HG02763 (cell line): Measurements from ENCODE around the gene GCK.

ENCODE experiments used
- ATAC-seq: cut with Tn5 transposase; IDR thresholded peaks from one replicate; pipeline ENCODE4 v1.9.1; 2021; ENCODE audit warnings: mild to moderate bottlenecking, moderate library complexity; ENCODE audit not compliant: unreplicated experiment

The GCK gene

GRCh38 chr7:44097064-44097932 lies 91.9 kb downstream of the GCK start:
- peak; percentile 67 for ATAC-seq

DNA sequence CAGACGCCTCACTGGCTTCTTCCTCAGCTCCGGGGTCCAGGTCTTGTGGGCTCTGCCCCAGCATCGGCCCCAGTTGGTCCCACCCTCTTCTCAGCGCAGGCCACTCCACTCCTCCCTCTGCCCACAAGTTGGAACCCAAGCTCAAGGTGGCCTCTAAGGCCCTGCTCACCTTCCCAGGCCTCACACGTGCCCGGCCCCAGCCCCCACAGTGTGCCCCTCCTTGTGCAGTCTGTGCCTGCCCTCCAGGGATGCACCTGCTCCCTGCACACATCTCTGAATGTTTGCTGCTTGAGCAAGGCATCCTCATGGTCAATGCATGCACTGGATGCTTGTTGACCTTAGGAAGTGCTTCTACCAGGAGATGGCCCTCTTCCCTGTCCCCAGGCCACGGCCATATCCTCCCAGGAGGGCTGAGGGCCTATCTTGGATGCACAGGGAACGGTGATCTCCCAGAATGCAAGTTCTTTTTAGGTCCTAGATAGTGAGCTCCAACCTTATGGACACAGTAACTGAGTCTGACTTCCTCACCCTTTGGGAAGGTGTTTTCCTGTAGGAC lies 92.8 kb downstream of the GCK start:
- no peak for ATAC-seq

GRCh38 chr7:44095781-44096180 lies 93.5 kb downstream of the GCK start:
- ATAC-seq = no peak

DNA sequence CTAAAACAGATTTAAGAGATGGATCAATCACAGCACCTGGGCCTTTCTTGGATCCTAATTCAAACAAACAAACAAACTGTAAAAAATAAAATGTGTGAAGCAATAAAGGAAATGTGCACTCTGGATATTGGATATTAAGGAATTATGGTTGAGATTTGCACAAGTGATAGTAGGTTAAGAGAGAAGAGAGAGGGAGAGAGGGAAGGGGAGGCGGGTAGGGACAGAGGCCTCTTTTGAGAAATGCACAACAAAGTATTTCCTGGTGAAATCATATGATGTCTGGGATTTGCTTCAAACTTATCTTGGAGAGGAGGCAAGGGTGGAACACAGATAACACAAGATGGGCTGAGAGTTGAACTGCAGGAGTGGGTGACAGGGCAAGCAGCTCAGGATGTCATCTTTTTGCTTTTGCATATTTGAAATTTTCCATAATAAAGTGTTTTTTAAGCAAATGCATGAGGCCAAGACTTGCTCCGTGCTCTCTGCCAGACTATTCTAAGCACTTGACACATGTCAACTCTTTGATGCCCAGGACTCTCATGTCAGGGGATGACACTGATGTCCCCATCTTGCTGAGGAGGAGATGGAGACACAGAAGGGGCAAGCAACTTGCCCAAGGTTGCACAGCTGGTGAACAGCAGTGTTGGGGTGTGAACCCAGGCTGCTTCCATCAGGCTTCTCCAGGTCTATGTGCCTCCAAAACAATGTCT lies 94.2 kb downstream of the GCK start:
- ATAC-seq = no peak

GRCh38 chr7:44094365-44094764 lies 94.9 kb downstream of the GCK start:
- no peak for ATAC-seq
